ENCODE data around the gene BOD1. TPM values are rescaled to one million over a fixed set of nuclear protein-coding genes. Genes with fewer than 3 reads are reported as not detected.

BOD1 gene
- 100.0 and 101 TPM in 2 replicates for total RNA-seq
- long read RNA-seq, partial matches to known transcripts: 0 of 8 reads
- long read RNA-seq, other reads (novel, unspliced or antisense): 2 of 8 reads

- H3K36me3 Mint-ChIP-seq (ENCODE audit: insufficient read depth): peaks cover 8% of the 10 kb centered on the region
Observed at GRCh38 chr5:173616577-173617118, at the start of gene BOD1. Gene BOD1 (minus strand): TSS chr5:173616650. CDS start chr5:173616436, 214 bp downstream.

GRCh38 chr5:173665326-173665725 is 48.9 kb upstream of the BOD1 start:
- no peaks in the 10 kb centered on the region for H3K27me3 Mint-ChIP-seq
- no peak overlapping the region for H3K4me3 Mint-ChIP-seq (ENCODE audit: low read depth)
- H3K9me3 Mint-ChIP-seq (ENCODE audit: low read depth): peaks cover 9% of the 10 kb centered on the region
- no peak overlapping the region for H3K27ac Mint-ChIP-seq
- no peak for TF ChIP-seq CTCF (IDR thresholded peaks at IDR 0.05; ENCODE audit: unreplicated experiment)
- peaks cover 3% of the 10 kb centered on the region for H3K36me3 Mint-ChIP-seq (ENCODE audit: insufficient read depth)
- DNase-seq (ENCODE audit: low spot score, unreplicated experiment): no peak
- H3K4me1 Mint-ChIP-seq (ENCODE audit: low read depth): peaks cover 4% of the 10 kb centered on the region

More at GRCh38 chr5:173616577-173617118, at the start of gene BOD1:
- Mint-ChIP-seq H3K4me1 (ENCODE audit: low read depth) (peaks cover 34% of the 10 kb centered on the region), H3K4me3 (ENCODE audit: low read depth) (peak within 1 kb of the TSS; percentile 91), H3K27ac (peak within 1 kb of the TSS; percentile 98), H3K9me3 (ENCODE audit: low read depth) (no peaks in the 10 kb centered on the region), H3K27me3 (no peaks in the 10 kb centered on the region)
- DNase-seq (ENCODE audit: low spot score, unreplicated experiment): peak; percentile 90
- no peak for TF ChIP-seq CTCF (IDR thresholded peaks at IDR 0.05; ENCODE audit: unreplicated experiment)

- DNase-seq (ENCODE audit: low spot score, unreplicated experiment): no peak
- Mint-ChIP-seq H3K27ac (no peak overlapping the region), H3K4me1 (ENCODE audit: low read depth) (peaks cover 1% of the 10 kb centered on the region), H3K9me3 (ENCODE audit: low read depth) (peaks cover 9% of the 10 kb centered on the region), H3K36me3 (ENCODE audit: insufficient read depth) (peaks cover 3% of the 10 kb centered on the region), H3K27me3 (no peaks in the 10 kb centered on the region), H3K4me3 (ENCODE audit: low read depth) (no peak overlapping the region)
- TF ChIP-seq CTCF (IDR thresholded peaks at IDR 0.05; ENCODE audit: unreplicated experiment): no peak
Observed at GRCh38 chr5:173664154-173664526, 47.7 kb upstream of the BOD1 start.

GRCh38 chr5:173663352-173664153 is 47.1 kb upstream of the BOD1 start:
- H3K27ac Mint-ChIP-seq: no peak overlapping the region
- no peak for DNase-seq (ENCODE audit: low spot score, unreplicated experiment)
- no peak overlapping the region for H3K4me3 Mint-ChIP-seq (ENCODE audit: low read depth)
- no peak for TF ChIP-seq CTCF (IDR thresholded peaks at IDR 0.05; ENCODE audit: unreplicated experiment)
- peaks cover 1% of the 10 kb centered on the region for H3K4me1 Mint-ChIP-seq (ENCODE audit: low read depth)
- no peaks in the 10 kb centered on the region for H3K27me3 Mint-ChIP-seq
- H3K9me3 Mint-ChIP-seq (ENCODE audit: low read depth): peaks cover 9% of the 10 kb centered on the region
- peaks cover 2% of the 10 kb centered on the region for H3K36me3 Mint-ChIP-seq (ENCODE audit: insufficient read depth)

- H3K4me1 Mint-ChIP-seq (ENCODE audit: low read depth): peaks cover 1% of the 10 kb centered on the region
- TF ChIP-seq CTCF (IDR thresholded peaks at IDR 0.05; ENCODE audit: unreplicated experiment): no peak
- H3K4me3 Mint-ChIP-seq (ENCODE audit: low read depth): no peak overlapping the region
- peaks cover 5% of the 10 kb centered on the region for H3K9me3 Mint-ChIP-seq (ENCODE audit: low read depth)
- H3K27me3 Mint-ChIP-seq: no peaks in the 10 kb centered on the region
- DNase-seq (ENCODE audit: low spot score, unreplicated experiment): no peak
- no peak overlapping the region for H3K27ac Mint-ChIP-seq
- peaks cover 2% of the 10 kb centered on the region for H3K36me3 Mint-ChIP-seq (ENCODE audit: insufficient read depth)
Observed at GRCh38 chr5:173662581-173663351, 46.3 kb upstream of the BOD1 start.

Measured in progenitor cell of endocrine pancreas (in vitro differentiated cells).